Cardiac muscle cell (in vitro differentiated cells and primary cell): ENCODE data around the gene ACBD3. TPM values are rescaled to one million over a fixed set of nuclear protein-coding genes. Genes with fewer than 3 reads are reported as not detected.

Experiments
- DNase-seq, 2 donors: peaks; one replicate each; pipeline versions ENCODE4 v3.0.0 to v3.0.0-alpha.2; 2010 to 2017; ENCODE audit warnings: low read depth in 1 of 2, low spot score in 1 of 2
- H3K27ac ChIP-seq: fragments of 200-600 bp; sonication (generic); 2 replicates; pipeline ENCODE4 v1.5.1; 2016
- H3K27me3 ChIP-seq: fragments of 200-600 bp; sonication (generic); 2 replicates; pipeline ENCODE4 v1.6.0; 2016; ENCODE audit warnings: control low read depth
- H3K36me3 ChIP-seq: fragments of 200-600 bp; sonication (generic); 2 replicates; pipeline ENCODE4 v1.5.1; 2016; ENCODE audit warnings: control low read depth
- H3K4me1 ChIP-seq: fragments of 200-600 bp; sonication (generic); 2 replicates; pipeline ENCODE4 v1.8.1; 2017; ENCODE audit warnings: low read depth, mild to moderate bottlenecking, mixed run types
- H3K4me3 ChIP-seq: fragments of 200-600 bp; sonication (generic); 2 replicates; pipeline ENCODE4 v1.5.1; 2016; ENCODE audit warnings: mild to moderate bottlenecking
- H3K9me3 ChIP-seq: fragments of 200-600 bp; sonication (generic); 2 replicates; pipeline ENCODE4 v1.5.1; 2017; ENCODE audit warnings: low read depth, mild to moderate bottlenecking, control low read depth
- polyA plus RNA-seq: library from polyadenylated mRNA; unstranded; fragments of >200 nt; fragmentation: Nextera tagmentation; extraction: Ambion mirVana; gene quantifications from 2 replicates; pipeline ENCODE4 v1.2.1, GENCODE V29; 2016
- total RNA-seq: library from RNA; depleted of rRNA; stranded (reverse); fragments of >200 nt; gene quantifications from 2 replicates; pipeline ENCODE4 v1.2.3, GENCODE V29; 2016
- TF ChIP-seq, protein P1 (sequence below): IDR thresholded peaks from 2 replicates; pipeline ENCODE4 v1.5.1; 2012; ENCODE audit warnings: low read depth, mild to moderate bottlenecking, low read length

The ACBD3 gene
- total and polyA plus RNA-seq, 2 experiments from 2014 or later = 45.5 to 47.4 TPM

DNA sequence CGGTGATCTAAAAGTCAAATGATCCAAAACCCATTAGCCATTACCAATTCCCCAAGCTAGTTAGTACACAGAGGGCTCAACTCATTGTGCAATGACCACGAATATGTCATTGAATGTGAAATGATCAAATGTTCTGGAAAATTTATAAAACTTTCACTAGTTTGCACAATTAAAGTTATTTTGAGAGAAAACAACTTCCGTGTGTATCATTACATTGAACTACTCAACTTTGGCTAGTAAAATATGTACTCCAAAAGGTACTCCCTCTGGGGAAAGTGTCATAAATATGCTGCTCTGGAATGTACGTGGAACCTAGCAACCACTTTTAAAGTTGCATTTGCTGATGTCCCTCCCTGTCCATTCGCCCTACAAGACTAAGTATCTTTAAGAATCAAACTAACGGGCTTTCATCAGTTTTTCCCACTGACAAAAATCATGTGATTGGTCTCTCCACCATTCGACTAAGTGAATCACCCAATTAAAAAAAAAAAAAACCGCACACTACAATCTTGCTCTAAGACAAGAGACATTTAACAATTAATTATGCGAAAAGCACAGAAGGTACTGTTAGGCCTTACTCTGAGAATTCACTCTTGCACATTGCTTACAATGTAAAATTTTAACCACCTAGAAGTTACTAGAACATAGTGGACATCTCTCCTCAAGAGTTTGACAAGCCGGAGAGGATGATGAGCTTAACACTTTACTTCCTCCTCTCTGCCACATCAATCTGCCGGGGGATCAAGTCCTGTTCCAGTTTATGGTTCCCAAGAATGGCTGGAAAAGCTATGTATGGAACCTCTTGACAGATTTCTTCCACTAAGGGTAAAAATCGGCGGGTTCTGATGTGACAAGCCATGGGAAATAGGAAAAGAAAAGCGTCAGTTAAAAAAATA is 1.2 kb downstream of the ACBD3 start:
- TF ChIP-seq, protein P1, sequence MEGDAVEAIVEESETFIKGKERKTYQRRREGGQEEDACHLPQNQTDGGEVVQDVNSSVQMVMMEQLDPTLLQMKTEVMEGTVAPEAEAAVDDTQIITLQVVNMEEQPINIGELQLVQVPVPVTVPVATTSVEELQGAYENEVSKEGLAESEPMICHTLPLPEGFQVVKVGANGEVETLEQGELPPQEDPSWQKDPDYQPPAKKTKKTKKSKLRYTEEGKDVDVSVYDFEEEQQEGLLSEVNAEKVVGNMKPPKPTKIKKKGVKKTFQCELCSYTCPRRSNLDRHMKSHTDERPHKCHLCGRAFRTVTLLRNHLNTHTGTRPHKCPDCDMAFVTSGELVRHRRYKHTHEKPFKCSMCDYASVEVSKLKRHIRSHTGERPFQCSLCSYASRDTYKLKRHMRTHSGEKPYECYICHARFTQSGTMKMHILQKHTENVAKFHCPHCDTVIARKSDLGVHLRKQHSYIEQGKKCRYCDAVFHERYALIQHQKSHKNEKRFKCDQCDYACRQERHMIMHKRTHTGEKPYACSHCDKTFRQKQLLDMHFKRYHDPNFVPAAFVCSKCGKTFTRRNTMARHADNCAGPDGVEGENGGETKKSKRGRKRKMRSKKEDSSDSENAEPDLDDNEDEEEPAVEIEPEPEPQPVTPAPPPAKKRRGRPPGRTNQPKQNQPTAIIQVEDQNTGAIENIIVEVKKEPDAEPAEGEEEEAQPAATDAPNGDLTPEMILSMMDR = no peak
- Histone ChIP-seq H3K9me3 (no peaks in the 10 kb centered on the region), H3K36me3 (no peaks in the 10 kb centered on the region), H3K4me1 (peaks cover 20% of the 10 kb centered on the region), H3K4me3 (peak overlapping the region; percentile 98), H3K27ac (peak overlapping the region; percentile 98), H3K27me3 (no peaks in the 10 kb centered on the region)
- peak in 1 of 2 donors; percentile 30 for DNase-seq

DNA sequence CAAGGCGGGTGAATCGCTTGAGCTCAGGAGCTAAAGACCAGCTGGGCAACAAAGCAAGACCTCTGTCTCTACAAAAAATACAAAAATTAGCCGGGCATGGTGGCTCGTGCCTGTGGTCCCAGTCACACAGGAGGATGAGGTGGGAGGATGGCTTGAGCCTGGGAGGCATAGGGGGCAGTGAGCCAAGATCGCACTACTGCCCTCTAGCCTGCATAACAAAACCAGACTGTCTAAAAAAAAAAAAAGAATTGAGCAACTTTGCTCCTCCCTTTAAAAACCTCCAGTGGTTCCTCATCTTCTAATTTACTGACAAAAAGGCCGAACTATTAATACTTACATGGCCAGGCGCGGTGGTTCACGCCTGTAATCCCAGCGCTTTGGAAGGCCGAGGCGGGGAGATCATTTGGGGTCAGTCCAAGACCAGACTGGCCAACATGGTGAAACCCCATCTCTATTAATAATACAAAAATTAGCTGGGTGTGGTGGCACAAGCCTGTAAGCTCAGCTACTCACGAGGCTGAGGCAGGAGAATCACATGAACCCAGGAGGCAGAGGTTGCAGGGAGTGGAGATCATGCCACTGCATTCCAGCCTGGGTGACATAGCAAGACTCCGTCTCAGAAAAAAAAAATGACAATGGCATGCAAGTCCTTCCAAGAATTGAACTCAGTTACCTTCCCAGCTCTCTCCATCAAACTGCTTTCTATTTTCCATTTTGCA is 4.4 kb downstream of the ACBD3 start:
- no peaks in the 10 kb centered on the region for H3K27me3 ChIP-seq
- no peaks in the 10 kb centered on the region for H3K9me3 ChIP-seq
- H3K4me3 ChIP-seq = no peak overlapping the region
- DNase-seq = peak; percentile 31 to 84
- peaks cover 17% of the 10 kb centered on the region for H3K4me1 ChIP-seq
- no peaks in the 10 kb centered on the region for H3K36me3 ChIP-seq
- TF ChIP-seq, protein P1 = peak; percentile 56
- H3K27ac ChIP-seq = peak overlapping the region; percentile 75

DNA sequence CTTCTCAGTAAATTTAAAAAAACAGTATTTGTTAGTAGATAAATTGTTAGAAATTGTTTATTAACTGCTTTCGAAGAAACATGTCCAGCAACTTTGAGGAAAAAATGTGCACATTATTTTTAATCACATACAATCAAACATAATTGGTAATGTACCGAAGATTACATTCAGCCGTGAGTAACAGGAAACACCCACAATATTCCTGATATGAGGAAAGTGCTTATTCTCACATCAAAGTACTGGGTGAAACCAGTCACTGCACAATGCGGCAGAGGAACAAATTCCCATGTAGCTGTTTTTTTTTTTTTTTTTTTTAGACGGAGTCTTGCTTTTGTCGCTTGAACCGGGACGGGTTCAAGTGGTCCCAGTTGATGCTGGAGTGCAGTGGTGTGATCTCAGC is 9.7 kb downstream of the ACBD3 start:
- Histone ChIP-seq H3K27me3 (no peaks in the 10 kb centered on the region), H3K4me3 (no peak overlapping the region), H3K9me3 (no peaks in the 10 kb centered on the region), H3K27ac (no peak overlapping the region), H3K4me1 (no peaks in the 10 kb centered on the region), H3K36me3 (no peaks in the 10 kb centered on the region)
- DNase-seq = no peak
- TF ChIP-seq, protein P1 = no peak

DNA sequence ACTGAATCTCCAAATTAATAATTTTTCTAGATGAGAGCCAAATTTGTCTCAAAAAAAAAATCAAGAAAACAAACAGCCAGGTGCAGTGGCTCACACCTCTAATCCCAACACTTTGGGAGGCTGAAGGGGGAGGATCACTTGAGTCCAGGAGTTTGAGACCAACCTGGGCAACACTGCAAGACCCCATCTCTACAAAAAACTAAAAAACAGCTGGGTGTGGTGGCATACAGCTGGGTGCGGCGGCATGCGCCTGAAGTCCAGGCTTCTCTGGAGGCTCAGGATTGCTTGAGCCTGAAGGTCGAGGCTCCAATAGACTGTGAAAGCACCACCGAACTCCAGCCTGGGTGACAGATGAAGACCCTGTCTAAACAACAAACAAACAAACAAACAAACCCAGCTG is 14.0 kb downstream of the ACBD3 start:
- TF ChIP-seq, protein P1 = no peak
- H3K27ac ChIP-seq = no peak overlapping the region

DNA sequence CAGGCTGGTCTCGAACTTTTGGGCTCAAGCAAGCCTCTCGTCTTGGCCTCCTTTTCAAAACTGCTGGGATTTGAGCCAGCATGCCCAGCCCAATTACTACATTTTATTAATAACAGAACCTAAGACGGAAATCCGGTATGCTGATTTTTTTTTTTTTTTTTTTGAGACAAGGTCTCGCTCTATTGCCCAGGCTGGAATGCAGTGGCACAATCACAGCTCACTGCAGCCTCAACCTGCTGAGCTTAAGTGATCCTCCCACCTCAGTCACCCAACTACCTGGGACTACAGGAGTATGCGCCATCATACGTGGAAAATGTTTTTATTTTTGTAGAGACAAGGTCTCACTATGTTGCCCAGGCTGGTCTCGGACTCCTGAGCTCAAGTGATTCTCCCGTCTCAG is 20.2 kb downstream of the ACBD3 start:
- TF ChIP-seq, protein P1 = no peak
- H3K36me3 ChIP-seq = peaks cover 37% of the 10 kb centered on the region
- DNase-seq = no peak

More for the DNA sequence above, 14.0 kb downstream of the ACBD3 start:
- no peak for DNase-seq
- H3K4me3 ChIP-seq = no peak overlapping the region
- H3K27me3 ChIP-seq = no peaks in the 10 kb centered on the region
- H3K4me1 ChIP-seq = no peaks in the 10 kb centered on the region
- H3K9me3 ChIP-seq = no peaks in the 10 kb centered on the region
- no peaks in the 10 kb centered on the region for H3K36me3 ChIP-seq

More for the DNA sequence above, 20.2 kb downstream of the ACBD3 start:
- no peaks in the 10 kb centered on the region for H3K27me3 ChIP-seq
- no peaks in the 10 kb centered on the region for H3K4me1 ChIP-seq
- no peaks in the 10 kb centered on the region for H3K9me3 ChIP-seq
- H3K27ac ChIP-seq = no peak overlapping the region
- no peak overlapping the region for H3K4me3 ChIP-seq
